ENCODE measurements around the gene RPL13. TPM values are rescaled to one million over a fixed set of nuclear protein-coding genes. Genes with fewer than 3 reads are reported as not detected.

RPL13 gene
- 1,000 to 10,000 TPM; 3,166 to 8,355 (median 5,738) TPM for polyA plus RNA-seq
- long read RNA-seq, donor 1: 0 reads
- long read RNA-seq, donor 2, full-length matches to known transcripts: 1,177 of 1,309 reads
- long read RNA-seq, donor 2, partial matches to known transcripts: 102 of 1,309 reads
- long read RNA-seq, donor 2, other reads (novel, unspliced or antisense): 30 of 1,309 reads
- long read RNA-seq, donor 3, full-length matches to known transcripts: 2,225 of 2,647 reads
- long read RNA-seq, donor 3, partial matches to known transcripts: 363 of 2,647 reads
- long read RNA-seq, donor 3, other reads (novel, unspliced or antisense): 59 of 2,647 reads
- long read RNA-seq, donor 4, full-length matches to known transcripts: 47 of 65 reads
- long read RNA-seq, donor 4, partial matches to known transcripts: 18 of 65 reads
- long read RNA-seq, donor 4, other reads (novel, unspliced or antisense): 0 of 65 reads
- long read RNA-seq, donor 5, full-length matches to known transcripts: 1,038 of 1,236 reads
- long read RNA-seq, donor 5, partial matches to known transcripts: 191 of 1,236 reads
- long read RNA-seq, donor 5, other reads (novel, unspliced or antisense): 7 of 1,236 reads
- long read RNA-seq, donor 6, full-length matches to known transcripts: 2,059 of 2,355 reads
- long read RNA-seq, donor 6, partial matches to known transcripts: 258 of 2,355 reads
- long read RNA-seq, donor 6, other reads (novel, unspliced or antisense): 38 of 2,355 reads
- long read RNA-seq, donor 7, full-length matches to known transcripts: 2,919 of 3,236 reads
- long read RNA-seq, donor 7, partial matches to known transcripts: 251 of 3,236 reads
- long read RNA-seq, donor 7, other reads (novel, unspliced or antisense): 66 of 3,236 reads
- long read RNA-seq, donor 8, full-length matches to known transcripts: 405 of 432 reads
- long read RNA-seq, donor 8, partial matches to known transcripts: 27 of 432 reads
- long read RNA-seq, donor 8, other reads (novel, unspliced or antisense): 0 of 432 reads
- long read RNA-seq, donor 9, full-length matches to known transcripts: 541 of 591 reads
- long read RNA-seq, donor 9, partial matches to known transcripts: 44 of 591 reads
- long read RNA-seq, donor 9, other reads (novel, unspliced or antisense): 6 of 591 reads
- long read RNA-seq, donor 10, full-length matches to known transcripts: 1,935 of 2,282 reads
- long read RNA-seq, donor 10, partial matches to known transcripts: 295 of 2,282 reads
- long read RNA-seq, donor 10, other reads (novel, unspliced or antisense): 52 of 2,282 reads

DNA sequence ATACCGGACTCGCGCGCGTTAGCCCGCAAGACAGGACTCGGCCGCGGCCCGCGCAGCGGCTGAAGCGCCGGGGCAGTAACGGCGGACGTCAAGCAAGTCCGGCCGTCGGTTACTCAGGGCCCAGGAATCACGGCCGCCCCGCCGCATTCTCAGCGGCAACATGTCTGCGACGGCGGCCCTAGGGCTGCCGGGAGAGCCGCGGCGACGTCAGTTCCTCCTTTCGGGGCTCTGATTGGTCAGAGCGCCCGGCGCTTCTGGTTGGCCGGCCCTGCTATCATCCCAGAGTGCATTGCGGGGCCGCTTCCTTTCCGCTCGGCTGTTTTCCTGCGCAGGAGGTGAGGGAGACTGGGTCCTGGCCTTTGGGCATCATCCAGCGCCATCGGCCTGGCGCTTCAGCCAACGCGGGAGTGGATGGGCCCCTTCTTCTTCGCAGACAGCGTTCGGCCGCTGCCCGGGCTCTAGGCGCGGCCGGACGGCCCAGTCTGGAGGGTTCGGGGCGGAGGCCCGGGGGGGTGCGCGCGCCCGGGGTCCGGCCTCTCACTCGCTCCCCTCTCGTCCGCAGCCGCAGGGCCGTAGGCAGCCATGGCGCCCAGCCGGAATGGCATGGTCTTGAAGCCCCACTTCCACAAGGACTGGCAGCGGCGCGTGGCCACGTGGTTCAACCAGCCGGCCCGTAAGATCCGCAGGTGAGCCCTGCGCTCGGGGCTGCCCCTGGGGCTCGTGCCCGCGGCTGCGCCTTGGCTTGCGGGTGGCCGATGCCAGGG is at the start of gene RPL13:
Gene RPL13, plus strand, starts transcription at position 305 of the 764 bp plus-strand sequence. Its CDS starts 278 bp downstream, at position 583.
- FAIRE-seq: no peak

DNA sequence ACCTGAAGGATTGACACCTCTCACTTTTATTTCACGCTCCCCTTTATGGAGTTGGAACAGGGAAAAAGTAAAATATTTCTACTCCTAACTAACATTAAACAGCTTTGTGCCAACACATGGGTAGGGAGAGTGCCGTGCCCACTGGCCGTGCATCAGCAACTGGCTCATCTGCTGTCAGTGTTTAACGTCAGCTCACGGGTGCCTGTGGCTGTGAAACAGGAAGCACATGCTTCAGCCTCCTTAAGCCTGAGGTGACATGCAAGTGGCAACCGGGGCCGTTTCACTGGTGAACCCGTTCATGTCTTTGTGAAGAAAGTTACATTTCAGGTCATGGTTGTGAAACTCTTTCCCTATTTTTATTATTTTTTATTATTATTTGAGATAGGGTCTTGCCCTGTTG is 49.1 kb upstream of the RPL13 start:
- Histone ChIP-seq H3K9me3 (ENCODE audit: control insufficient read depth in 2 of 2, insufficient read depth in 1 of 2, low read depth in 1 of 2, low read length in 1 of 2) (no peaks in the 10 kb centered on the region), H3K27ac (ENCODE audit: low read depth in 1 of 3, low read length in 2 of 3) (no peak overlapping the region), H3K36me3 (ENCODE audit: control insufficient read depth in 3 of 3, insufficient read depth in 2 of 3, low read depth in 1 of 3, low read length in 3 of 3) (peaks cover 5 to 61% (median 13%) of the 10 kb centered on the region in 3 donors), H3K27me3 (ENCODE audit: control insufficient read depth in 3 of 3, insufficient read depth in 3 of 3, low read length in 3 of 3) (no peaks in the 10 kb centered on the region), H3K4me1 (ENCODE audit: control insufficient read depth in 3 of 3, insufficient read depth in 2 of 3, low read depth in 1 of 3, low read length in 2 of 3) (peaks cover 0 to 17% (median 4%) of the 10 kb centered on the region in 3 donors), H3K4me3 (ENCODE audit: low read depth in 1 of 3, low read length in 3 of 3) (no peak overlapping the region)
- FAIRE-seq (no peak), DNase-seq (no peak)
- WGBS, 3 donors: 79 to 91% (median 80%) methylated on average over 8 of the region's 8 CpGs

More for the DNA sequence above, at the start of gene RPL13:
- WGBS, 3 donors: 0 to 1% (median 0%) methylated on average over 72 to 87 of the region's 87 CpGs
- Histone ChIP-seq H3K4me1 (ENCODE audit: control insufficient read depth in 3 of 3, insufficient read depth in 2 of 3, low read depth in 1 of 3, low read length in 2 of 3) (peaks cover 2 to 43% (median 6%) of the 10 kb centered on the region in 3 donors), H3K27me3 (ENCODE audit: control insufficient read depth in 3 of 3, insufficient read depth in 3 of 3, low read length in 3 of 3) (no peaks in the 10 kb centered on the region), H3K4me3 (ENCODE audit: low read depth in 1 of 3, low read length in 3 of 3) (peak within 1 kb of the TSS; percentile 55 to 89 (median 79)), H3K36me3 (ENCODE audit: control insufficient read depth in 3 of 3, insufficient read depth in 2 of 3, low read depth in 1 of 3, low read length in 3 of 3) (peaks cover 12 to 72% (median 17%) of the 10 kb centered on the region in 3 donors), H3K9me3 (ENCODE audit: control insufficient read depth in 2 of 2, insufficient read depth in 1 of 2, low read depth in 1 of 2, low read length in 1 of 2) (peaks cover 0 to 4% of the 10 kb centered on the region in 2 donors), H3K27ac (ENCODE audit: low read depth in 1 of 3, low read length in 2 of 3) (peak within 1 kb of the TSS; percentile 91 to 99 (median 96))
- peak; percentile 96 to 97 for DNase-seq

DNA sequence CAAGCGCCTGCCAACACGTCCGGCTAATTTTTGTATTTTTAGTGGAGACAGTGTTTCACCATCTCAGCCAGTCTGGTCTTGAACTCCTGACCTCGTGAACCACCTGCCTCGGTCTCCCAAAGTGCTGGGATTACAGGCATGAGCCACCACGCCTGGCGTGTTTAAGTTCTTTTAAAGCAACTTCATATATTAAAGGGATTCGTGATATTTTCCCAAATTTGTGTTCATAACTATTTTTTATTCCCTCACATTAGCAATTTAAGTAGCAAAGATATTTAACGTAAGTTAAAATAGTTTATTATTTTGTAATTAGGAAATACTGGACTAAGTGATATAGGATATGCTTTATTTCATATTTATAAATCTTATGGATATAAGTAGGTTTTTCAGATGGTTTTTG is 48.0 kb upstream of the RPL13 start:
- Histone ChIP-seq H3K4me3 (ENCODE audit: low read depth in 1 of 3, low read length in 3 of 3) (no peak overlapping the region), H3K27ac (ENCODE audit: low read depth in 1 of 3, low read length in 2 of 3) (no peak overlapping the region), H3K9me3 (ENCODE audit: control insufficient read depth in 2 of 2, insufficient read depth in 1 of 2, low read depth in 1 of 2, low read length in 1 of 2) (no peaks in the 10 kb centered on the region), H3K27me3 (ENCODE audit: control insufficient read depth in 3 of 3, insufficient read depth in 3 of 3, low read length in 3 of 3) (no peaks in the 10 kb centered on the region), H3K36me3 (ENCODE audit: control insufficient read depth in 3 of 3, insufficient read depth in 2 of 3, low read depth in 1 of 3, low read length in 3 of 3) (peaks cover 5 to 69% (median 14%) of the 10 kb centered on the region in 3 donors), H3K4me1 (ENCODE audit: control insufficient read depth in 3 of 3, insufficient read depth in 2 of 3, low read depth in 1 of 3, low read length in 2 of 3) (peaks cover 0 to 8% (median 0%) of the 10 kb centered on the region in 3 donors)
- no peak for FAIRE-seq
- no peak for DNase-seq
- WGBS, 3 donors: 95 to 98% (median 96%) methylated on average over 9 of the region's 9 CpGs

DNA sequence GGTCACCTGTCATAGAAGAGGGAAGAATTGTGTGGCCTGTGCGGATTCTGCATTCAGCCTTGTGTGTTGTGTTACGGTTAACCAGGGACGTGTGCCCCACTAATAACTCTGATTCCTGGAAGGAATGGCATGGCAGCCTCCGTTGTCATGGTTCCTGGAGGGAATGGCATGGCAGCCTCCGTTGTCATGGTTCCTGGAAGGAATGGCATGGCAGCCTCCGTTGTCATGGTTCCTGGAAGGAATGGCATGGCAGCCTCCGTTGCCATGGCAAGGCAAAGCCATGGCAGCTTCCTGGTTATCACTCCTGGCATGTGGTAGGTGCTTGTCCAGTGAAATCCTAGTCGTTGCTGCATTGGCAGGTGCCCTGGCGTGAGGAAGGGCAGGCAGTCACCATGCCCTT is 43.4 kb upstream of the RPL13 start:
- Histone ChIP-seq H3K4me3 (ENCODE audit: low read depth in 1 of 3, low read length in 3 of 3) (no peak overlapping the region), H3K27ac (ENCODE audit: low read depth in 1 of 3, low read length in 2 of 3) (no peak overlapping the region), H3K4me1 (ENCODE audit: control insufficient read depth in 3 of 3, insufficient read depth in 2 of 3, low read depth in 1 of 3, low read length in 2 of 3) (no peaks in the 10 kb centered on the region), H3K27me3 (ENCODE audit: control insufficient read depth in 3 of 3, insufficient read depth in 3 of 3, low read length in 3 of 3) (no peaks in the 10 kb centered on the region), H3K36me3 (ENCODE audit: control insufficient read depth in 3 of 3, insufficient read depth in 2 of 3, low read depth in 1 of 3, low read length in 3 of 3) (peaks cover 13 to 93% (median 15%) of the 10 kb centered on the region in 3 donors), H3K9me3 (ENCODE audit: control insufficient read depth in 2 of 2, insufficient read depth in 1 of 2, low read depth in 1 of 2, low read length in 1 of 2) (no peaks in the 10 kb centered on the region)
- no peak for FAIRE-seq
- no peak for DNase-seq
- WGBS, 3 donors: 73 to 85% (median 85%) methylated on average over 9 of the region's 9 CpGs

DNA sequence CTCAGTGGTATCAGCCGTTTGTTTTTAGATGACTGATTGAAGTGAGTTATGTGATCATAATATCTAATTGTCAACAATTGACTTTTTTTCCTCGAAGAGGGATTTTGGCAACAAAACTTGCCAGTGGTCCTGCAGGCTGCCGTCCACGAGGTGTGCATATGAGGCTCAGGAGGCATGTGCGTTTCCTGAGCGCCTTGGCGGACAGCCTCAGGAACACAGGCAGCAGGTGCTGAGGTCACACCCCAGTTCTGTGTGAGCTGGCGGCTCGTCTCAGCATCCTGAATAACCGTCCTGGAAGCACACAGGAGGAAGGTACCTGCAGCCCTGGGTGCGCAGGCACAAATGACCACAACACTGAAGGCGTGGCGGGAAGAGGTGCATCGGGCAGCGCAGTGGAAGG is 40.6 kb upstream of the RPL13 start:
- no peaks in the 10 kb centered on the region for H3K4me1 ChIP-seq (ENCODE audit: control insufficient read depth in 3 of 3, insufficient read depth in 2 of 3, low read depth in 1 of 3, low read length in 2 of 3)
- no peaks in the 10 kb centered on the region for H3K9me3 ChIP-seq (ENCODE audit: control insufficient read depth in 2 of 2, insufficient read depth in 1 of 2, low read depth in 1 of 2, low read length in 1 of 2)
- DNase-seq (no peak), FAIRE-seq (no peak)
- H3K36me3 ChIP-seq (ENCODE audit: control insufficient read depth in 3 of 3, insufficient read depth in 2 of 3, low read depth in 1 of 3, low read length in 3 of 3): peaks cover 19 to 95% (median 21%) of the 10 kb centered on the region in 3 donors
- H3K27ac ChIP-seq (ENCODE audit: low read depth in 1 of 3, low read length in 2 of 3): no peak overlapping the region
- no peaks in the 10 kb centered on the region for H3K27me3 ChIP-seq (ENCODE audit: control insufficient read depth in 3 of 3, insufficient read depth in 3 of 3, low read length in 3 of 3)
- no peak overlapping the region for H3K4me3 ChIP-seq (ENCODE audit: low read depth in 1 of 3, low read length in 3 of 3)
- 73 to 88% (median 77%) methylated on average over 15 of the region's 15 CpGs for WGBS, 3 donors

DNA sequence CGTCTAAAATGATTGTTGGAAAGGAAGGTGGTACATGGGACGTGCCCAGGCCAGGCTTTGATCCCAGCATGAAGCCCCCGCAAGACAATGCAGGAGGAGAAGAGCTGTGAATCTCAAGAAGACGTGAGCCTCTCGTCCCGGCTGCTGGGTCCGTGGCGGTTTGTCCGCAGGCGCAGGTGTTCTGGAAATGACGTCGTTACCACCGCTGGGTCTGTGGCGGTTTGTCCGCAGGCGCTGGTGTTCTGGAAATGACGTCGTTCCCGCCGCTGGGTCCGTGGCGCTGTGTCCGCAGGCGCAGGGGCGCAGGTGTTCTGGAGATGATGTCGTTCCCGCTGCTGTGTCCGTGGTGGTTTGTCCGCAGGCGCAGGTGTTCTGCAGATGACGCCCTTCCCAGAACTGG is 38.2 kb upstream of the RPL13 start:
- H3K27ac ChIP-seq (ENCODE audit: low read depth in 1 of 3, low read length in 2 of 3): no peak overlapping the region
- FAIRE-seq (no peak), DNase-seq (no peak)
- H3K4me3 ChIP-seq (ENCODE audit: low read depth in 1 of 3, low read length in 3 of 3): no peak overlapping the region
- 94 to 97% (median 95%) methylated on average over 31 of the region's 31 CpGs for WGBS, 3 donors
- H3K4me1 ChIP-seq (ENCODE audit: control insufficient read depth in 3 of 3, insufficient read depth in 2 of 3, low read depth in 1 of 3, low read length in 2 of 3): no peaks in the 10 kb centered on the region
- H3K27me3 ChIP-seq (ENCODE audit: control insufficient read depth in 3 of 3, insufficient read depth in 3 of 3, low read length in 3 of 3): no peaks in the 10 kb centered on the region
- no peaks in the 10 kb centered on the region for H3K9me3 ChIP-seq (ENCODE audit: control insufficient read depth in 2 of 2, insufficient read depth in 1 of 2, low read depth in 1 of 2, low read length in 1 of 2)
- peaks cover 31 to 95% (median 33%) of the 10 kb centered on the region in 3 donors for H3K36me3 ChIP-seq (ENCODE audit: control insufficient read depth in 3 of 3, insufficient read depth in 2 of 3, low read depth in 1 of 3, low read length in 3 of 3)

DNA sequence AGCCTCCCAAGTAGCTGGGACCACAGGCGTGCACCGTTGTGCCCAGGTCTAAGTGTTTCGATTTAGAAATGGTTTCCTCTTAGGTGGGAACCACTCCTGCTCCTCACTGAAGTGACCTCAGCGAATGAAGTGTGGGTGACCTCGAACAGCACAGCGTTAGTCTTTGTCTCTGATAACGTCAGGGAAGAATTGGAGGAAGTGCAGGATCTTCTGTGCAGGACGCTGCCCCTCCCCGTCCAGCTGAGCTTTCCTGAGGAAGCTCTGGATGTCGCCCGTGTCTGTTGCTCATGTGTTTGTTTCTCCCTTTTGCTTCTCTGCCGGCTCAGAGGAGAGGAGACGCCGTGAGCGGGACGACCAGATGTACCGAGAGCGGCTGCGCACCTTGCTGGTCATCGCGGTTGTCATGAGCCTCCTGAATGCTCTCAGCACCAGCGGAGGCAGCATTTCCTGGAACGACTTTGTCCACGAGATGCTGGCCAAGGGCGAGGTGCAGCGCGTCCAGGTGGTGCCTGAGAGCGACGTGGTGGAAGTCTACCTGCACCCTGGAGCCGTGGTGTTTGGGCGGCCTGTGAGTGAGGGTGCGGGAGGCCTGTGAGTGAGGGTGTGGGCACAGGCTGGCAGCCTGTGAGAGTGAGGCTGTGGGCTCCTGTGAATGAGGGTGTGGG is 36.7 kb upstream of the RPL13 start:
- FAIRE-seq (no peak), DNase-seq (no peak)
- Histone ChIP-seq H3K9me3 (ENCODE audit: control insufficient read depth in 2 of 2, insufficient read depth in 1 of 2, low read depth in 1 of 2, low read length in 1 of 2) (no peaks in the 10 kb centered on the region), H3K4me3 (ENCODE audit: low read depth in 1 of 3, low read length in 3 of 3) (no peak overlapping the region), H3K27me3 (ENCODE audit: control insufficient read depth in 3 of 3, insufficient read depth in 3 of 3, low read length in 3 of 3) (no peaks in the 10 kb centered on the region), H3K4me1 (ENCODE audit: control insufficient read depth in 3 of 3, insufficient read depth in 2 of 3, low read depth in 1 of 3, low read length in 2 of 3) (no peaks in the 10 kb centered on the region), H3K27ac (ENCODE audit: low read depth in 1 of 3, low read length in 2 of 3) (no peak overlapping the region), H3K36me3 (ENCODE audit: control insufficient read depth in 3 of 3, insufficient read depth in 2 of 3, low read depth in 1 of 3, low read length in 3 of 3) (peaks cover 24 to 95% (median 32%) of the 10 kb centered on the region in 3 donors)
- 83 to 89% (median 87%) methylated on average over 32 of the region's 32 CpGs for WGBS, 3 donors

All from small intestine (tissue), 16 donors.